HepG2 (cell line): ENCODE data around the gene LMTK2. TPM values are rescaled to one million over a fixed set of nuclear protein-coding genes. Genes with fewer than 3 reads are reported as not detected.

ENCODE experiments used
- AGO2 ChIP-seq: fragments of 200-400 bp; formaldehyde crosslinking; optimal IDR thresholded peaks from 2 replicates; pipeline ENCODE3; 2017; ENCODE audit warnings: mild to moderate bottlenecking, low read depth, low read length, moderate library complexity
- ASH2L ChIP-seq: fragments of 300-600, 200-600 bp; sonication (generic); IDR thresholded peaks from 2 replicates; pipeline ENCODE4 v1.7.0; 2017; ENCODE audit warnings: low read depth, mild to moderate bottlenecking, moderate library complexity, mixed read lengths, low read length; ENCODE audit not compliant: insufficient read length
- CTCF ChIP-seq: sonication (generic); formaldehyde crosslinking; IDR thresholded peaks from 2 replicates; pipeline ENCODE4 v1.5.0; 2020; ENCODE audit warnings: mild to moderate bottlenecking, missing genetic modification reagents, moderate library complexity
- HINFP ChIP-seq: sonication (generic); formaldehyde crosslinking; IDR thresholded peaks from 2 replicates; pipeline ENCODE4 v1.4.0; 2020; ENCODE audit warnings: low read depth, mild to moderate bottlenecking, missing genetic modification reagents
- KLF6 ChIP-seq: IDR thresholded peaks from 2 replicates; pipeline ENCODE4 v1.8.0; 2016; ENCODE audit warnings: missing biosample characterization, missing genetic modification reagents
- PCBP1 ChIP-seq: fragments of 200-400 bp; formaldehyde crosslinking; IDR thresholded peaks from 2 replicates; pipeline ENCODE4 v1.6.1; 2017; ENCODE audit warnings: mild to moderate bottlenecking, low read depth, low read length, borderline replicate concordance
- SOX13 ChIP-seq, 3 experiments: fragments of 450-650 bp in 1 of 3; sonication (generic) in 1 of 3; formaldehyde crosslinking in 1 of 3; IDR thresholded peaks in 2 of 3; conservative IDR thresholded peaks in 1 of 3; 2 replicates each; pipeline versions ENCODE4 v1.5.0 to v1.6.1; 2016 to 2020; ENCODE audit warnings: antibody characterized with exemption in 1 of 3, mild to moderate bottlenecking in 1 of 3, missing compliant biosample characterization in 1 of 3, missing genetic modification reagents in 1 of 3, moderate library complexity in 1 of 3
- SRF ChIP-seq: IDR thresholded peaks from 2 replicates; pipeline ENCODE4 v1.6.1; 2011; ENCODE audit warnings: mild to moderate bottlenecking, low read depth, low read length, moderate library complexity
- ZBTB37 ChIP-seq: sonication (generic); formaldehyde crosslinking; IDR thresholded peaks from 2 replicates; pipeline ENCODE4 v1.4.0; 2020; ENCODE audit warnings: mild to moderate bottlenecking, missing genetic modification reagents
- ZFP1 ChIP-seq: IDR thresholded peaks from 2 replicates; pipeline ENCODE4 v1.6.1; 2016
- ZFP41 ChIP-seq: sonication (generic); formaldehyde crosslinking; IDR thresholded peaks from 2 replicates; pipeline ENCODE4 v1.4.0; 2020; ENCODE audit warnings: mild to moderate bottlenecking, missing genetic modification reagents, borderline replicate concordance
- polyA plus RNA-seq, 8 experiments: library from polyadenylated mRNA; depleted of rRNA in 3 of 8; stranded (reverse) in 7 of 8; unstranded in 1 of 8; fragments of >200 nt; fragmentation: Illumina TruSeq in 4 of 8; extraction: Trizol in 4 of 8; gene quantifications; 2 replicates each; pipeline versions ENCODE4 v1.2.1 to v1.2.3, GENCODE V29; 2011 to 2016; ENCODE audit warnings: low read depth in 4 of 8, missing spikeins in 1 of 8, mixed read lengths in 1 of 8; ENCODE audit not compliant: insufficient read depth in 1 of 8
- total RNA-seq, 5 experiments: library from RNA; depleted of rRNA; stranded (reverse); fragments of >200 nt; fragmentation: Illumina TruSeq; extraction: Trizol; gene quantifications; 2 replicates each; pipeline ENCODE4 v1.2.3, GENCODE V29; 2016; ENCODE audit warnings: low read depth in 1 of 5
- TF ChIP-seq, protein P1 (sequence below): sonication (generic); formaldehyde crosslinking; IDR thresholded peaks from 2 replicates; pipeline ENCODE4 v1.4.0; 2020; ENCODE audit warnings: mild to moderate bottlenecking, low read depth, missing genetic modification reagents

Gene LMTK2
- total and polyA plus RNA-seq, 2 of the 13 experiments (the other 11 are each of a cell fraction or from before 2014, with no cell fraction given) = 9.5 to 11.7 TPM

- no peak for TF ChIP-seq ZFP41 (CRISPR knock-in tag)
- no peak for TF ChIP-seq ASH2L
- TF ChIP-seq PCBP1 = no peak
- no peak for TF ChIP-seq HINFP (CRISPR knock-in tag)
- no peak for TF ChIP-seq SOX13 (IDR thresholded peaks at IDR 0.05)
- no peak for TF ChIP-seq SOX13 (CRISPR knock-in tag; conservative IDR thresholded peaks at IDR 0.05 in 1 of 2, IDR thresholded peaks at IDR 0.05 in 1 of 2)
- TF ChIP-seq AGO2 = peak; percentile 51
- TF ChIP-seq, protein P1, sequence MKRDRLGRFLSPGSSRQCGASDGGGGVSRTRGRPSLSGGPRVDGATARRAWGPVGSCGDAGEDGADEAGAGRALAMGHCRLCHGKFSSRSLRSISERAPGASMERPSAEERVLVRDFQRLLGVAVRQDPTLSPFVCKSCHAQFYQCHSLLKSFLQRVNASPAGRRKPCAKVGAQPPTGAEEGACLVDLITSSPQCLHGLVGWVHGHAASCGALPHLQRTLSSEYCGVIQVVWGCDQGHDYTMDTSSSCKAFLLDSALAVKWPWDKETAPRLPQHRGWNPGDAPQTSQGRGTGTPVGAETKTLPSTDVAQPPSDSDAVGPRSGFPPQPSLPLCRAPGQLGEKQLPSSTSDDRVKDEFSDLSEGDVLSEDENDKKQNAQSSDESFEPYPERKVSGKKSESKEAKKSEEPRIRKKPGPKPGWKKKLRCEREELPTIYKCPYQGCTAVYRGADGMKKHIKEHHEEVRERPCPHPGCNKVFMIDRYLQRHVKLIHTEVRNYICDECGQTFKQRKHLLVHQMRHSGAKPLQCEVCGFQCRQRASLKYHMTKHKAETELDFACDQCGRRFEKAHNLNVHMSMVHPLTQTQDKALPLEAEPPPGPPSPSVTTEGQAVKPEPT = no peak
- no peak for TF ChIP-seq ZFP1 (CRISPR knock-in tag)
- no peak for TF ChIP-seq ZBTB37 (CRISPR knock-in tag)
- TF ChIP-seq CTCF (CRISPR knock-in tag) = peak; percentile 82
- TF ChIP-seq KLF6 = no peak
- TF ChIP-seq SRF = no peak
These were observed 59.4 kb downstream of the LMTK2 start (continued) for GRCh38 chr7:98165827-98166667.
